HG03045 (cell line): ENCODE results near the gene ASB7.

Source experiments
- ATAC-seq: cut with Tn5 transposase; IDR thresholded peaks from one replicate; pipeline ENCODE4 v1.9.1; 2021; ENCODE audit warnings: mild to moderate bottlenecking, moderate library complexity; ENCODE audit not compliant: unreplicated experiment

The ASB7 gene

DNA sequence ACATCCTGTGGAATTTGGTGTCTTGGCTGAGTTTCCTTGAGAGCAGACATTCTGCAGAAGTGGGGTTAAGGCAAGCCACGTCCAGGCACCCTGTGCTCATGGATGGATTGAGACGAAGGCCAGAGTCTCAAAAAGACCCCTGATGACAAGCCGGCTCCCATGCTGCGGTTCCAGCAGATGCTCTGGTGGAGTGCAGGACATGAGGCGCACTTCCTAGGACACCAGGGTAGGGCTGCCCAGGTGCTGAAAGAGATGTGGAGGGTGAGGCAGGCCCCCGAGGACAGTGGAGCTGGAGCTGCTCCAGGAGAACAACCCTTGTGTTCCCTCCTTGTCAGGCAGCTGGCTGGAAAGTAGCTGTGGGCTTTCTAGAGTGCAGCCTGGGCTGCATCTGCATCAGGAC lies 81.0 kb downstream of the ASB7 start:
- no peak for ATAC-seq

DNA sequence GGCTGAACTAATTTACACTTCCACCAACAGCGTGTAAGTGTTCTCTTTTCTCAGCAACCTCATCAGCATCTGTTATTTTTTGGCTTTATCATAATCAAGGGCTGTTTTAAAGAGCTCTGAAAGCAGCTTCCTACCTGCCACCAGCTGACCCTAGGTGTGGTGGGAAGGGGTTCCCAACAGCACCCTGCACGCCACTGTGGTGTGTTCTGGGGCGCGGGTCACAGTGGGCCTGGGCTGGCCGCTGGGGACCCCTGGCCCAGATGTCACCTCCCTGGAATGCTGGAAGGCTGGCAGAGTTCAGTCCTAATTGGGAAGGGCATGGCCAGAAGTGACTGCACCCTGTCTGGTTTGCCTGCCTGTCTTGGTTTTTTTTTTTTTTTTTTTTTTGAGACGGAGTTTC lies 82.2 kb downstream of the ASB7 start:
- no peak for ATAC-seq

DNA sequence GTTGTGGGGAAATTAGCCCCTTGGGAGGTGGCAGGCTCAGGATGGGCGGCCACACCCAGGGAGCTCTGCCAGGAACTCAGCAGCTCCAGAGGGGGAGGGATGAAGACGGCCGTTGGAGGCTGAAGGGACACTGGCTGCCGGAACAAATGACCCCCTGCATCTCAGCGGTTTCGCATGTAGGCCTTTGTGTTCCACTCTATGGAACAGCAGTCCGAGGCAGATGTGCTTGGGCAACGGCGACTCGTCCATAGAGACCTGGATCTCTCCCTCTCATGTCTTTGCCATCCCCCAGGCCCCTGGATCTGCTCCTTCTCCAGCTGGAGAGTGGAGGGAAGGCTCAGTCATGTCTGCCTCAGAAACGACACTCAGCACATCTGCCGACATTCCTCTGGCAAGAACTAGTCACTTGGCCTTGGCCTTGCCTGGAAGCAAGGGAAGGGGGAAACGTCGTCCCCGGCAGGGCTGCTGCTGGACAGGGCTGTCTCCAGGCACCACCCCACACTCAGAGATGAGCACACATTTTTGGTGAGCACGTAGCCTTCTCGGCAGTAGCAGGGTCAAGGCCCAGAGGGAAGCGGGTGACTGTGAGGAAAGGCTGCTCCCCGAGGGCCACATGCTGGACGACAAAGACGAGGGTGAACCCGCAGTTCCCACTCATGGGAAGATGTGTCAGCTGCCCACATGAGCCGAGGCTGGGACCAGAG lies 83.8 kb downstream of the ASB7 start:
- no peak for ATAC-seq

DNA sequence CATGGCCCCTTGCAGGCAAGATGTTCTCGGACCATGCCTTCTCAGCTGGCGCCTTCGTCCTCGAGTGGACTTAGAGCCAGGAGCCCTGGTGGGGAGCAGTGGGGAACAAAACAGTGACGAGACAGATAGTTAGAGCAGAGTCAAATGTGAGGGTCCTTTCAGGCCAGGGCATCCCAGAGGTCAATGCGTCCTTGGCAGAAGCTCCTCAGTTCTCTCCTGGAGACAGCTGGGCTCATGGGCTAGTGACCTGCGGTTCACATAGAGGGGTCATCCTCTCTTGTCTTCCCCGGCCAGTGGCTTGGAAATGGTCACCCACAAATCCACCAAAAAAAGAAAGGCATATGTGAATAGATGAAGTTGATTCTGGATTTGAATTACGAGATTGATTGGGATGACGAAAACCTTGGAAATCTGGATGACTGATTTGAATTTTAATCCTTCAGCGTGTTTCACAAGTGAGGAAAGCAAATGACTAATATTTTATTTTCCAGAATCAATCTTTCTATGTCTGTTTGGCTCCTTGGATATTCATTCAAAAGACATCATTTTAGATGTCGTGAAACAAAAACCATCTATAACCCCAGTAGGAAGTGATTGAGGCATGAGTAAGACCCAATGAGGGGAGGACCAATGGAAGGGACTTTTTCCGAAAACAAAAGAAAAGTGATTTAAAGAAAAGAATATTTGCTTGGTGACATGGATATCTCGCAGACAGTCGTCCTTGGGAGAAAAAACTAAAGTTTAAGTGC lies 84.5 kb downstream of the ASB7 start:
- no peak for ATAC-seq

DNA sequence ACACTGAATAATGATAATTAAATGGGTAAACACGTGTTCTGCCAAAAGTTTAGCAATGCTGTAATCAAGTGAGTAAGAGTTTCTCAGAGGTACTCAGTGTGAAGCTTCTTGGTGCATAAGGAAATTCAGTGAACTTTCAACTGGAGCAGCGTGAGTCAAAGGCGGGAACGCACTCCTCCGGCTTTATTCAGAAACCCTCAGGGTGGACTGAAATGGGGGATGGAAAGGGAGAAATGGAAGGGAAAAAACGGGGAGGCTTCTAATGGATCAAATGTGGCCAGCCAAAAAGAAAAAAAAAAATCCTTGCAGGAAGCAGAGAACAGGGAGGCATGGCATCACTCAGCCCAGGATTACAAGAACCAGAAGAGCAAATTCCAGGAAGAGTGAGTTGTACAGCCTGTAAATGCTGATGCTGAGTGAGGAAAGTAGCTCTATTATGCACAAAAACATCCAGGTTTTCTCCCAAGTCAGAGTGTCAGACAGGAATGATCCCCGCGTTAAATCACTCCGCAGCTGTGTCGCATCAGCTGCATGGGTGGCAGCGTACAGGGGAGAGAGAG lies 85.3 kb downstream of the ASB7 start:
- ATAC-seq = no peak

DNA sequence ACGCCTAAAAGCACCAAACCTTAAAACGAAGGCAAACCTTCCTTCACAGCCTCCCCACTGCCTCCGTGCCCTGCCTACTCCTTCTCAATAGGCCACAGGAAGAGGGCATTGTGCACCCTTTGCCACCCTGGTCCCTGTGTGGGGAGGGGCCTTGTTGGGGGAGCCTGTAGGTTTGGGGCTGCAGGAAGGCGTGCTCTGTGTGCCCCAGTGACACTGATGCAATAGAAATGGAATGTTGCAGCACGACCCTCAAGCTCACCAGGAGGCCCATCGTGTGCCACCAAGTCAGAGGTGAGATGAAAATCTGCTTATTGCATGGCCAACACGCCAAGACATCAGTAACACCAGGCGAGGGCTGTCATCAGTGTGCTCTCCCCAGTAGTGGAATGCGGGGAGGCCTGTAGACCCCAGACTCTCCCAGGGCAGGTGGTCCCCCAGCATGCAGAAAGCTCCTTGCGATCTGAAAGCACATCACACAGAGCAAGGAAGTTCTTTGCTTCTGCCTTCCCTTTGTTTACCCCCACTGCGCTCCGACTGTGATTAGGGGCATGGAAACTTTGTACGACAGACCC lies 86.2 kb downstream of the ASB7 start:
- no peak for ATAC-seq

DNA sequence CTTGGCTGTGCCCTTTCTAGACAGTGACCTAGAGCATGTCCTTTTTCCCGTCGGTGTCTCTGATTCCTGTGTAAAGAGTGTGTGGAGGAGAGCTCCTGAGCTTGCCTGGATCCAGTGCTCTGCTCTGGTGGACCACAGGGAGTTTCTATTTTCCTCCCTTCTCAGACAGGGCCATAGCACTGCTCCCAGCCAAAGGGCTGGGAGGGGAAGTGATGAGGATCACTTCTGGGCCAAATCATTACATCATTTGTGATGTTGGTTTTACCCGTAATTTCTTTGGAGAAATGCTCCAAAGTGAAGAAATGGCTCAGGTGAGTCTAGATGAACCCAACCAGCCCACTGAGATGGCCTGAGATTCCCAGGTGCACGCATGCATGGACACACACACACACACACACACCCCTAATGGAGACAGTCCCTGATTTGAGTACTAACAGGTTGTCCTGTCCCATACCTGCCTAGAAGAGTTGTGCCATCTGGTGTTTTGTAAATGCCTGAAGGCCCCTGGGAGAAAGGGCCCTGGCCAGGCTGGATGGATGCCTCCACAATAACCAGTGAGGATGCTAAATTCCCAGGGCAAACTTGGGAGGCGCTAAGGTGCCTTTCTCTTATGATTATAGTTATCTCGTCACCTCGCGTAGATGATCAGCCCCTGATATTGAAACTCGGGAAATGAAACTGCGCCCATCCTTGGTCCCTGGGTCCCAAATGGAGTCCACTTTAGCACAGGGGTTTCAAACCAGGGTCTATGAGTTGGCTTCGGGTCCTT lies 86.9 kb downstream of the ASB7 start:
- no peak for ATAC-seq

DNA sequence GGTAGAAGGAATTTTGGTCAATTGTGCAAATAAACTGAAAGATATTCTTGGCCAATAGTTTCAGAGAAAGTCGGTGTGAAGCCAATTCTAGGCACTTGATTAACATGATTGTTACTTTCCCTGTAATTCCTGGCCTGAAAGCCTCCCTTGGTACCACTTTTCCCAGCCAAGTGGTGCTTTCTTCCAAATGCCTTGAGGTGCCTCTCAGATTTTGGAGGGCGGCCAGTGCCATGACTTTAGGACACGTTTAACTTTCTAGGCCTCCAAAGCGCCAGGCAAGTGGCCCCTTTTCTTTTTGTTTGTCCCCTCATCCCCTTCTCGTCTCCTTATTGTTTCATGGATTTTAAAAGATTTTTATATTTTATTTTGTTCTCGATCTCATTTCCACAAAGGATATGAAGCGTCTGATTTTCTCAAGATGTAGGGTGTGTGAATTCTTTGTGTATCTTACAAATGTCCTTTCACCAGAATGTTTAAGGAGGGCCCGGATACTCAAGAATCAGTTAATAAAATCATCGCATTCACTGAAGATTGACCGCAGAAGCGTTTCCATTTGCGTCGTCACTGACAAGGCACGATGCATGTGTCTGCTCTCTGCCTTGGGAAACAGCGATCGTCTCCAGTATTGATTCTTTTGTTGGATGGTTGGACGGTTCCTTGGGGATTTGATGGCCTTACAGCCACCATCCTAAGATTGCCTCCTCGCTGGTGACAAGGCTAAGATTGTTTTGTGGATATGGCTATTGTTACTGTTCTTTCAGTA lies 87.8 kb downstream of the ASB7 start:
- no peak for ATAC-seq

DNA sequence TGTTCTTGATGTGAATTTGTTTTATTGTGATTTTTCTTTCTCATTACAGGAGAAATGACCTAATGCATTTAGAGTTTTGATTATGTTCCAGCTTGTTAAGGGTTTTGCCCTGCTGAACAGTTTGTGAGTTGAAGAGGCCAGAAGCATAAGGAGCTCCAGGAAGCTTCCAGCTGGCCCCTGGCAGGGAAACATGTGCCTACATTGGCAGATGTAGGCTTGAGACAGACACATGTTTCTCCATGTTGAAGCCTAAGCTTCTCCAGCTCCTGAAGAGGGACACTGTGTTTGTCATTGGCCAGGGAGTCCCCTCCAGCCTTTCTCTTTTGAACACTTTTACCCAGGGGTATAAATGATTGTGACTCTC lies 88.4 kb downstream of the ASB7 start:
- ATAC-seq = no peak

DNA sequence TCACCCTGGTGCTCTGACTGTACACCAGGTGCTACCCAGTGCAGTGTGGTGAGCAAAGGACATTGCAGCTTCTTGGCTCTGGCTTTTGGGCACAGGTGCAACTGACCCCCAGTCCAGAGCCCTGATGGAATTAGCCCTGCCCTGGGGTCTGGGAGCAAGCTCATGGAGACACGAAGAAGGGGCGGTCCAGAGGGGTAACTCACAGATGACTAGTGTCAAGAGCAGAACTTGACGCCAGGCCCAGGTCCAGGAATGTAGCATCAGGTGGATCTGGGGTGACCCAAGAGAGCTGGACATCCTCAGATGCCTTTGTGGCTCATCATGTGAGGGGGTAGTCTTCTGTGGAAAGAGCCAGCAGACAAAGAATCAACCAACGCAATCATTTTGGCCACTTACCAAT lies 88.9 kb downstream of the ASB7 start:
- ATAC-seq = no peak

DNA sequence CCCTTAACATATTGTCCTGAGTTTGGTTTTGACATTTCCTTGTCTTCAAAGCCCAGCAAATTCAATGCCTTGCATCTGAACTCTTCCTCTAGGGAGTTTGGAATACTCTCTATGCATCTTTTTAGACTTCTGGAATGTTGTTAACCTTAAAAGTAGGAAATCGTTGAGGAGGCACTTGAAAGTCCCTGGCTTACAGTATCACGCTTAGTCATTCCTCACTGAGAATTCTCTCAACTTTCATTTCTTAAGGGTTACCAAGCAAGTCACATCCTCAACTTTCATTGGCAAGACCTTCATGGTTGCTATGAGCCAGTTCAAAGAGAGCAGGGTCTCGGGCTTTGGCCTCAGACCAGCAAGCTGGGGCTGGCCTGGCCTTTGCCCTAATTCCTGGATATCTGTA lies 89.9 kb downstream of the ASB7 start:
- no peak for ATAC-seq

DNA sequence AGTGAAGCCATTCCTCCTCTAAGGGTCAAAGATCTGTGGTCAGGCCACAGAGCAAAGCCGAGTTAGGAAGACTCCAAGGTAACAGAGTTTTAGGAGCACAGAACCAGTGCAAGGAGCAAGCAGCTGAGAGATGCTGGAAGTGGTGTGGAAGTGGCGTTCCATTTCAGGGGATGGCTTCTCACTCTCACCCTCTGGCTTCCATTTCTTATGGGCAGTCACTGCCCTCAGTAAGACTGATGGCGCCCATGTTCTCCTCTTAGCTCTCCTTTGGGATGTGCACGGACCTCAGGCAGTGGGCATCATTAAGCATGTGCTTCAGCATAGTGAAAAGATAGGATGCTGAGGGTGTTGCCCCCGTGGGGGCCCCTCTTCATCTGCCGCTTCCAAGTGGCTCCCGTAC lies 90.3 kb downstream of the ASB7 start:
- ATAC-seq = no peak

DNA sequence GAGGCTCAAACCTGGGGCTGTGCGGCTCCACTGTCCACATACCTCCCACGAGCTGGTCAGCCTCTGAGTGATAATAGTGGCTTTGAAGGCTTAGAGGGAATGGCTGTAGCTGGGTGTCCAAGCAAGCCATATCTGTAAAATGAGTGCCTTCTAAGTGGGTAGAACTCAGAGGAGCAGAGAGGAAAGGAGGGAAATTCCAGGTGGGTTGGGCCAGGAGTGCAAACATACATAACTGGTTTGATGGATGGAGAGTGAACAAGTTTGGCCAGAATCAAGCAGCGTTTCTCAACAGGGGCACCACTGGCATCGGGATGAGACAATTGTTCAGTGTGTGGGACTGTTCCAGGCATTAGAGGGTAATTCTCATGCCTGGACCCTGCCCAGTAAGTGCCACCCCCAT lies 91.1 kb downstream of the ASB7 start:
- ATAC-seq = no peak

DNA sequence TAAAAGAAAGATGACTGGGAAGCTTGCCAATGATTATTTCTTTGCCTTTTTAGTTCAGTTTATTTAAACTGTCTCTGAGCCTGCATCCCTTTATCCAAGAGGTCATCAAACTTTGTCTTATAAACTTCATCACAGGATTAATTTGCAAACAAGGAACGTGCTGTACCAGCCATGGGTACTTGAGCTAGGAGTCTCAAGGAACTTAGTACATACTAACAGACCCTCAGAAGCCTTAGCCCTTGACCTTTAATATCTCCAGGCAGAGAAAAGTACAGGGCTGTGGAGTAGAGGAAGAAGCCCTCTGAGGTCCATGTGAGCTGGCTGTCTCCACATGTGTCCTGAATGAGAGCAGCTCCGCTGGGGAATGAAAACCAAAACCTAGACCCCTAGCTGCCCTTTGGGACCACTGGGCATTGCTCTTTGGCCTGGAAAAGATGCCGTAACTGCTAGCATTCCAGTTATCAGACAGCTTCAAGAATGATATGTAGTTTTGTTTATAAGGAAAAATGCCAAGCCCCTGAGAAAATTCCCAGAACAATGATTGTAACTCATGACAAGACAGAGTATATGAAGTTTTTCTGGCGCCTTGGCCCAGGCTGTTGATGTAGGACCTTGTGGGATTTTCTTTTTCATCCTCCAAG lies 92.1 kb downstream of the ASB7 start:
- no peak for ATAC-seq

DNA sequence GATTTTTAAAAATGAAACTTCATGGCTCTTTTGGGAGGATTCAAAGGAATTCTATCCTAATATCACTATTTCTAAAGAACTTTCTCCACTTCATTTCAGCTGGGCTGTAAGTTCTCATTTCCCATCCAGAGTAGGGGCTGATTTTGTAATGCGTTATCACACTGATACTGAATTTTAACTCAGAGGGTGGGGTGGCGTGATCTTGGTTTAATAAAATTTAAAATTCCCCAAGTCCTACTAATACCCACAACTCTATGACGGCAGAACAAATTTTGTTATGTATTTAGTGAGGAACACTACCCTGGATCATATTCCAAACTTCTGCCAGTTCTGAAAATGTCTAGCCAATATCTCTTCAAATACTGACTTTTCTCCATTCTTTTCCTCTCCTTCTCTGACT lies 92.7 kb downstream of the ASB7 start:
- ATAC-seq = no peak

DNA sequence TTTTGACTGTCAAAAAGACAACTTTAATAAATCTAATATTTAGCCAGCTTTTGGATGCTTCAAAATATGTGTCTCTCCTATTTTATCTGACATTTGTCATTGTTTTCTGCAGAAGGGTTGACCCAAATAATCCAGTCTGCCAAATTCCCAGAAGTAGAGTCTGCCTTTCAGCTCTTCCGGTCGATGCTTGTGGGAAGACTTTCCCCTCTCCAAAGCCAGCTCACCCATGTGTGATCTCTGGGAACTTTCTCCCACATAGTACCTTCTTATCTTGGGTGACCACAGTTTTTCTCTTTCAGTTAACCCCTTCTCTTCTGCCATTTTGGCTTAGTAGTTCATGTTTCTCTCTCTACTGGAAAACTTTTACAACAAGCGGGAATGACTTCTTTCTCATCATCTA lies 94.1 kb downstream of the ASB7 start:
- no peak for ATAC-seq
